Neural cell (in vitro differentiated cells): ENCODE measurements around the gene C1orf105. TPM values are rescaled to one million over a fixed set of nuclear protein-coding genes. Genes with fewer than 3 reads are reported as not detected.

ENCODE experiments used
- H2AFZ ChIP-seq: fragments of 200-600, 300-800 bp; sonication (generic), shearing (Covaris generic); 2 replicates; pipeline ENCODE4 v1.6.0; 2014; ENCODE audit warnings: low read depth, mild to moderate bottlenecking, antibody characterized with exemption, low read length, moderate library complexity
- H3F3A ChIP-seq: fragments of 200-600 bp; shearing (Covaris generic); 2 replicates; pipeline ENCODE4 v1.6.1; 2016; ENCODE audit warnings: mild to moderate bottlenecking, moderate library complexity, mixed read lengths, antibody characterized with exemption, low read length; ENCODE audit not compliant: insufficient read depth, poor library complexity, severe bottlenecking
- H3K27ac ChIP-seq: fragments of 200-600, 300-800 bp; sonication (generic), shearing (Covaris generic); 2 replicates; pipeline ENCODE4 v1.5.1; 2014; ENCODE audit warnings: mild to moderate bottlenecking, low read length, moderate library complexity
- H3K27me3 ChIP-seq: fragments of 300-800, 200-600 bp; sonication (generic), shearing (Covaris generic); 2 replicates; pipeline ENCODE4 v1.6.0; 2014; ENCODE audit warnings: mild to moderate bottlenecking, low read depth, low read length, moderate library complexity; ENCODE audit not compliant: insufficient read depth
- H3K36me3 ChIP-seq: fragments of 300-800, 200-600 bp; sonication (generic), shearing (Covaris generic); 2 replicates; pipeline ENCODE4 v1.5.1; 2014; ENCODE audit warnings: mild to moderate bottlenecking, antibody characterized with exemption, low read length, moderate library complexity; ENCODE audit not compliant: insufficient read depth
- H3K4me2 ChIP-seq: fragments of 300-800, 200-600 bp; sonication (generic), shearing (Covaris generic); 2 replicates; pipeline ENCODE4 v1.6.0; 2014; ENCODE audit warnings: mild to moderate bottlenecking, low read length
- H3K4me3 ChIP-seq: fragments of 300-800, 200-600 bp; sonication (generic), shearing (Covaris generic); 2 replicates; pipeline ENCODE4 v1.5.1; 2014; ENCODE audit warnings: mild to moderate bottlenecking, low read length, moderate library complexity
- H3K79me2 ChIP-seq: fragments of 200-600 bp; shearing (Covaris generic); replicated peaks from 2 replicates; pipeline ENCODE4 v1.6.0; 2014; ENCODE audit warnings: mild to moderate bottlenecking, low read length, moderate library complexity; ENCODE audit not compliant: insufficient read depth
- H3K9ac ChIP-seq: fragments of 300-800, 200-600 bp; sonication (generic), shearing (Covaris generic); 2 replicates; pipeline ENCODE4 v1.6.1; 2016; ENCODE audit warnings: mild to moderate bottlenecking, low read length, mixed read lengths
- H3K9me2 ChIP-seq: fragments of 200-600 bp; shearing (Covaris generic); 2 replicates; pipeline ENCODE4 v1.6.1; 2016; ENCODE audit warnings: mild to moderate bottlenecking, low read length, mixed read lengths; ENCODE audit not compliant: insufficient read depth
- H3K9me3 ChIP-seq: fragments of 200-600, 300-800 bp; sonication (generic), shearing (Covaris generic); 2 replicates; pipeline ENCODE4 v1.6.1; 2016; ENCODE audit warnings: mild to moderate bottlenecking, mixed run types, low read length, moderate library complexity, mixed read lengths
- H4K20me1 ChIP-seq: fragments of 200-600 bp; shearing (Covaris generic); 2 replicates; pipeline ENCODE4 v1.6.1; 2016; ENCODE audit warnings: mild to moderate bottlenecking, mixed run types; ENCODE audit not compliant: insufficient read depth
- EP300 ChIP-seq: fragments of 450-650 bp; conservative IDR thresholded peaks from 2 replicates; pipeline ENCODE4 v1.6.1; 2014; ENCODE audit warnings: antibody characterized with exemption, mild to moderate bottlenecking, moderate library complexity; ENCODE audit not compliant: poor library complexity, severe bottlenecking
- EZH2 ChIP-seq: fragments of 200-600, 300-800 bp; shearing (Covaris generic), sonication (generic); IDR thresholded peaks from 2 replicates; pipeline ENCODE4 v1.6.1; 2014; ENCODE audit warnings: antibody characterized with exemption, low read length, borderline replicate concordance, mild to moderate bottlenecking; ENCODE audit not compliant: insufficient read depth, poor library complexity, severe bottlenecking
- MXI1 ChIP-seq: fragments of 450-650 bp; conservative IDR thresholded peaks from 2 replicates; pipeline ENCODE4 v1.6.1; 2014; ENCODE audit warnings: antibody characterized with exemption, mild to moderate bottlenecking; ENCODE audit not compliant: poor library complexity, severe bottlenecking
- POLR2AphosphoS5 ChIP-seq: IDR thresholded peaks from 2 replicates; pipeline ENCODE4 v1.6.1; 2012
- RAD21 ChIP-seq: fragments of 450-650 bp; conservative IDR thresholded peaks from 2 replicates; pipeline ENCODE4 v1.6.1; 2014; ENCODE audit warnings: antibody characterized with exemption, mild to moderate bottlenecking, moderate library complexity
- SMC3 ChIP-seq: fragments of 450-650 bp; conservative IDR thresholded peaks from 2 replicates; pipeline ENCODE4 v1.6.1; 2014; ENCODE audit warnings: antibody characterized with exemption, mild to moderate bottlenecking, moderate library complexity; ENCODE audit not compliant: poor library complexity
- TAF1 ChIP-seq: IDR thresholded peaks from 2 replicates; pipeline ENCODE4 v1.6.1; 2012; ENCODE audit warnings: low read depth
- polyA plus RNA-seq: library from polyadenylated mRNA; depleted of rRNA; stranded (reverse); fragments of >200 nt; gene quantifications from 2 replicates; pipeline ENCODE4 v1.2.3, GENCODE V29; 2014
- TF ChIP-seq, protein P1 (sequence below): IDR thresholded peaks from 2 replicates; pipeline ENCODE4 v1.6.1; 2012; ENCODE audit warnings: borderline replicate concordance
- TF ChIP-seq, protein P2 (sequence below): fragments of 450-650 bp; IDR thresholded peaks from 2 replicates; pipeline ENCODE4 v1.5.1; 2014; ENCODE audit warnings: antibody characterized with exemption, mild to moderate bottlenecking, moderate library complexity; ENCODE audit not compliant: poor library complexity, severe bottlenecking

C1orf105 gene
- polyA plus RNA-seq, 1 donor from 2014 or later, result not detected

DNA sequence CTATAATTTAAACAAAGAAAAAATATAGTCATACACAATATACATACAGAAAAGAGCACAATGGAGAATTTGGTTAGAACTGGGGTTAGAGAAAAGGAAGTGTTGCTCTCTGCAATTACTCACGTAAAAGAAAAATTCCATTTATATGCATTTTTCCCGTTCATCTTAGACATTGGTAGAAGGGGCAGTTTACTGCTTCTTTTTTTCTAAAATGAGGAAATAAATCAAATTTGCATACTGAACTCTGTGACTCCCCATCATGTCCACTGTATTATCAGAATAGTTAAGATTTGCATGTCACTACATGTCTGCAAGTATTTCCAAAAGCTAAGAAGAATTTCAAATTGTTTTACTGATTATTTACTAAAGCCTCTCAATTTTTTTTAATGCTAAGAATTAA is 44.1 kb upstream of the C1orf105 start:
- Histone ChIP-seq H3K9me2 (no peaks in the 10 kb centered on the region), H3K4me2 (no peak overlapping the region), H4K20me1 (no peaks in the 10 kb centered on the region), H2AFZ (no peak overlapping the region), H3K27me3 (no peaks in the 10 kb centered on the region), H3K4me3 (no peak overlapping the region), H3K27ac (no peak overlapping the region), H3K36me3 (no peaks in the 10 kb centered on the region), H3F3A (no peaks in the 10 kb centered on the region), H3K79me2 (no peaks in the 10 kb centered on the region), H3K9ac (no peak overlapping the region), H3K9me3 (no peaks in the 10 kb centered on the region)
- TF ChIP-seq POLR2AphosphoS5 (no peak), SMC3 (no peak), MXI1 (no peak)
- TF ChIP-seq, protein P1, sequence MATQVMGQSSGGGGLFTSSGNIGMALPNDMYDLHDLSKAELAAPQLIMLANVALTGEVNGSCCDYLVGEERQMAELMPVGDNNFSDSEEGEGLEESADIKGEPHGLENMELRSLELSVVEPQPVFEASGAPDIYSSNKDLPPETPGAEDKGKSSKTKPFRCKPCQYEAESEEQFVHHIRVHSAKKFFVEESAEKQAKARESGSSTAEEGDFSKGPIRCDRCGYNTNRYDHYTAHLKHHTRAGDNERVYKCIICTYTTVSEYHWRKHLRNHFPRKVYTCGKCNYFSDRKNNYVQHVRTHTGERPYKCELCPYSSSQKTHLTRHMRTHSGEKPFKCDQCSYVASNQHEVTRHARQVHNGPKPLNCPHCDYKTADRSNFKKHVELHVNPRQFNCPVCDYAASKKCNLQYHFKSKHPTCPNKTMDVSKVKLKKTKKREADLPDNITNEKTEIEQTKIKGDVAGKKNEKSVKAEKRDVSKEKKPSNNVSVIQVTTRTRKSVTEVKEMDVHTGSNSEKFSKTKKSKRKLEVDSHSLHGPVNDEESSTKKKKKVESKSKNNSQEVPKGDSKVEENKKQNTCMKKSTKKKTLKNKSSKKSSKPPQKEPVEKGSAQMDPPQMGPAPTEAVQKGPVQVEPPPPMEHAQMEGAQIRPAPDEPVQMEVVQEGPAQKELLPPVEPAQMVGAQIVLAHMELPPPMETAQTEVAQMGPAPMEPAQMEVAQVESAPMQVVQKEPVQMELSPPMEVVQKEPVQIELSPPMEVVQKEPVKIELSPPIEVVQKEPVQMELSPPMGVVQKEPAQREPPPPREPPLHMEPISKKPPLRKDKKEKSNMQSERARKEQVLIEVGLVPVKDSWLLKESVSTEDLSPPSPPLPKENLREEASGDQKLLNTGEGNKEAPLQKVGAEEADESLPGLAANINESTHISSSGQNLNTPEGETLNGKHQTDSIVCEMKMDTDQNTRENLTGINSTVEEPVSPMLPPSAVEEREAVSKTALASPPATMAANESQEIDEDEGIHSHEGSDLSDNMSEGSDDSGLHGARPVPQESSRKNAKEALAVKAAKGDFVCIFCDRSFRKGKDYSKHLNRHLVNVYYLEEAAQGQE, result no peak

- Histone ChIP-seq H3K9ac (no peak overlapping the region), H3K27me3 (no peaks in the 10 kb centered on the region), H2AFZ (no peak overlapping the region), H3K9me3 (no peaks in the 10 kb centered on the region), H3F3A (no peaks in the 10 kb centered on the region), H3K36me3 (no peaks in the 10 kb centered on the region), H3K4me2 (no peak overlapping the region), H3K27ac (no peak overlapping the region), H3K9me2 (no peaks in the 10 kb centered on the region), H3K4me3 (no peak overlapping the region), H4K20me1 (no peaks in the 10 kb centered on the region), H3K79me2 (no peaks in the 10 kb centered on the region)
- TF ChIP-seq SMC3 (no peak), MXI1 (no peak), EZH2 (no peak), POLR2AphosphoS5 (no peak), EP300 (no peak), TAF1 (no peak), RAD21 (no peak)
- TF ChIP-seq, protein P2, sequence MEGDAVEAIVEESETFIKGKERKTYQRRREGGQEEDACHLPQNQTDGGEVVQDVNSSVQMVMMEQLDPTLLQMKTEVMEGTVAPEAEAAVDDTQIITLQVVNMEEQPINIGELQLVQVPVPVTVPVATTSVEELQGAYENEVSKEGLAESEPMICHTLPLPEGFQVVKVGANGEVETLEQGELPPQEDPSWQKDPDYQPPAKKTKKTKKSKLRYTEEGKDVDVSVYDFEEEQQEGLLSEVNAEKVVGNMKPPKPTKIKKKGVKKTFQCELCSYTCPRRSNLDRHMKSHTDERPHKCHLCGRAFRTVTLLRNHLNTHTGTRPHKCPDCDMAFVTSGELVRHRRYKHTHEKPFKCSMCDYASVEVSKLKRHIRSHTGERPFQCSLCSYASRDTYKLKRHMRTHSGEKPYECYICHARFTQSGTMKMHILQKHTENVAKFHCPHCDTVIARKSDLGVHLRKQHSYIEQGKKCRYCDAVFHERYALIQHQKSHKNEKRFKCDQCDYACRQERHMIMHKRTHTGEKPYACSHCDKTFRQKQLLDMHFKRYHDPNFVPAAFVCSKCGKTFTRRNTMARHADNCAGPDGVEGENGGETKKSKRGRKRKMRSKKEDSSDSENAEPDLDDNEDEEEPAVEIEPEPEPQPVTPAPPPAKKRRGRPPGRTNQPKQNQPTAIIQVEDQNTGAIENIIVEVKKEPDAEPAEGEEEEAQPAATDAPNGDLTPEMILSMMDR, result no peak
- TF ChIP-seq, protein P1, result no peak
These were observed 42.9 kb upstream of the C1orf105 start for GRCh38 chr1:172377565-172377964.
